GM19240 (cell line): Measurements from ENCODE around the gene CD74.
"Not testable (repeated sequence)": the region's sequence is repeated elsewhere in the genome, so short reads cannot be mapped to it uniquely, and the experiment has no call there.

Source experiments
- DNase-seq: peaks from one replicate; pipeline ENCODE4 v3.0.0; 2011; ENCODE audit warnings: low spot score; ENCODE audit not compliant: insufficient read length

The CD74 gene

GRCh38 chr5:150441813-150442698 is 29.3 kb upstream of the CD74 start:
- DNase-seq = no peak

GRCh38 chr5:150440948-150441812 is 28.5 kb upstream of the CD74 start:
- no peak for DNase-seq

- DNase-seq = no peak
Measured at GRCh38 chr5:150438873-150439546, 26.3 kb upstream of the CD74 start.

- DNase-seq = peak; percentile 95
Measured at GRCh38 chr5:150436141-150436680, 23.5 kb upstream of the CD74 start.

GRCh38 chr5:150434464-150434863 is 21.8 kb upstream of the CD74 start:
- no peak for DNase-seq

GRCh38 chr5:150431574-150431973 is 18.9 kb upstream of the CD74 start:
- no peak for DNase-seq

- DNase-seq = no peak
Measured at GRCh38 chr5:150431048-150431447, 18.3 kb upstream of the CD74 start.

GRCh38 chr5:150429410-150429873 is 16.7 kb upstream of the CD74 start:
- no peak for DNase-seq

GRCh38 chr5:150428978-150429377 is 16.3 kb upstream of the CD74 start:
- no peak for DNase-seq

- DNase-seq = no peak
Measured at GRCh38 chr5:150428106-150428876, 15.6 kb upstream of the CD74 start.

GRCh38 chr5:150426165-150426564 is 13.5 kb upstream of the CD74 start:
- DNase-seq = not testable (repeated sequence)

GRCh38 chr5:150422758-150423157 is 10.0 kb upstream of the CD74 start:
- DNase-seq = no peak

- no peak for DNase-seq
Measured at GRCh38 chr5:150422075-150422474, 9.4 kb upstream of the CD74 start.

- DNase-seq = no peak
Measured at GRCh38 chr5:150419630-150420270, 7.0 kb upstream of the CD74 start.

GRCh38 chr5:150413902-150414790 is 1.4 kb upstream of the CD74 start:
- not testable (repeated sequence) for DNase-seq

GRCh38 chr5:150413176-150413901 is 629 bp upstream of the CD74 start:
- no peak for DNase-seq

GRCh38 chr5:150411245-150411979 is 1.3 kb downstream of the CD74 start:
- DNase-seq = no peak
